ENCODE data around the gene ZNF674. TPM values are rescaled to one million over a fixed set of nuclear protein-coding genes. Genes with fewer than 3 reads are reported as not detected.

The ZNF674 gene
- total RNA-seq, 1 experiment from 2014 or later: 7.1 TPM

DNA sequence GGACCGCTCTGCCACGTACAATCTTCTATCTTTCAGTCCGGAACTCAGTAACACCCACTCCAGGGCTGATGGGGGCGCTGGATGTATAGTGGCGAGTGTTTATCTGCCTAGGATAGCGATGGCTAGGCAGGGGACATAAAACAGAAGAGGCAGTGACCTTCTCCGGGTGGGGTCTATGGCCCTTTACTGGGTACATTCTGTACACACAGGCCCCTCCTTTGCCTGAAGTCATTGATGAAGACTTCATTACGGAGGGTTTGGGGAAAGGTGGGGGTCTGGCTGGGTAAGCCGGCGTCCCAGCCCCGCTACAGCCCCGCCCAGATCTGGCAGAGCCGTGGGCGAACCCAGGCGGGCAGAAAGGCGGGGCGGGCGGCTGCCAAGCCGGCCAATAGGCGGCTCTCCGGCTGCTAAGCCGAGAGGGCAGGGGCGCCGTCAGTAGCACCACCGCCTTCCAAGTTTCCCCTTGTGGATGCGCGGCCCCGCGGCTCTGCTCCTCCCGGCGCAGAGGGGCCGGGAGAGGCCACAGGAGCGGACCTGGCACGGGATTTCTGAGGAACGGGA, 28.2 kb upstream of the ZNF674 start, which contains the start of gene CHST7:
Gene CHST7, plus strand, starts transcription at position 435 of the 561 bp plus-strand sequence. CDS start 167 bp downstream, outside the sequence.
- peaks cover 31% of the 10 kb centered on the region for H3K36me3 Mint-ChIP-seq (ENCODE audit: insufficient read depth, unreplicated experiment)
- TF ChIP-seq, protein P1, sequence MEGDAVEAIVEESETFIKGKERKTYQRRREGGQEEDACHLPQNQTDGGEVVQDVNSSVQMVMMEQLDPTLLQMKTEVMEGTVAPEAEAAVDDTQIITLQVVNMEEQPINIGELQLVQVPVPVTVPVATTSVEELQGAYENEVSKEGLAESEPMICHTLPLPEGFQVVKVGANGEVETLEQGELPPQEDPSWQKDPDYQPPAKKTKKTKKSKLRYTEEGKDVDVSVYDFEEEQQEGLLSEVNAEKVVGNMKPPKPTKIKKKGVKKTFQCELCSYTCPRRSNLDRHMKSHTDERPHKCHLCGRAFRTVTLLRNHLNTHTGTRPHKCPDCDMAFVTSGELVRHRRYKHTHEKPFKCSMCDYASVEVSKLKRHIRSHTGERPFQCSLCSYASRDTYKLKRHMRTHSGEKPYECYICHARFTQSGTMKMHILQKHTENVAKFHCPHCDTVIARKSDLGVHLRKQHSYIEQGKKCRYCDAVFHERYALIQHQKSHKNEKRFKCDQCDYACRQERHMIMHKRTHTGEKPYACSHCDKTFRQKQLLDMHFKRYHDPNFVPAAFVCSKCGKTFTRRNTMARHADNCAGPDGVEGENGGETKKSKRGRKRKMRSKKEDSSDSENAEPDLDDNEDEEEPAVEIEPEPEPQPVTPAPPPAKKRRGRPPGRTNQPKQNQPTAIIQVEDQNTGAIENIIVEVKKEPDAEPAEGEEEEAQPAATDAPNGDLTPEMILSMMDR (IDR thresholded peaks at IDR 0.05; ENCODE audit: unreplicated experiment): no peak
- H3K4me3 Mint-ChIP-seq (ENCODE audit: low read depth, unreplicated experiment): peak within 1 kb of the TSS; percentile 95
- peak within 1 kb of the TSS; percentile 39 for H3K27ac Mint-ChIP-seq (ENCODE audit: unreplicated experiment)
- BruUV-seq (replicated peaks): no TSS peak
- H3K9me3 Mint-ChIP-seq (ENCODE audit: low read depth, unreplicated experiment): no peaks in the 10 kb centered on the region
- H3K4me1 Mint-ChIP-seq (ENCODE audit: low read depth, unreplicated experiment): peaks cover 30% of the 10 kb centered on the region
- no peaks in the 10 kb centered on the region for H3K27me3 Mint-ChIP-seq (ENCODE audit: unreplicated experiment)
- CTCF ChIA-PET: no interaction called here
- peak; percentile 78 for DNase-seq
- intact Hi-C loops (cut with micrococcal nuclease; ENCODE audit: unreplicated experiment): no loop called here

DNA sequence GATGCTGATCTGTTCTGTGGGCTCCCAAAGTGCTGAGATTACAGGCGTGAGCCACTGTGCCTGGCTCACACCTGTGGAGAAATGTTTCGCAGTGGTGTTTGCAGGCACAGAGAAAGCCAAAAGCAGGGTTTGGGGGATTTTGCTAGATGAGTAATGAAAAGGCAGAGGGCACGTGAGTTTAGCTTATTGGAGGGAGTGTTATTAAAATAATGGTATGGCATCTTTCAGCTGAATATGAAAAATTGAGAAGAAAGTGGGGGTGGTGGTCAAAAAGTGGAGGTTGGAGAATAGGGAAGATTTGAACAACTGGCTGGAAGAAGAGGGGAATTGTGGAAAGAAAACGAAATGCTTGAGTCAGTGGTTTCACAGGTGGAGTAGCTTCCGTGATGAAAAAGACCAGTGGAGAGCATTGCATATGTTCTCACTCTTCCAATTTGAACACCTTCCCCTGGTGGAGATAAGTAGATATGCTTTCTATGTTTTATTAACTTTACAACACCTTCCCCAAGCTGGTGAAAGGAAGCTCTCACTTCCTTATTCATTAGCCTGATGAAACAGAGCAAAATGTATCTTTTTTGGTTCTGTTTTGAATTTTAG, 27.2 kb upstream of the ZNF674 start:
- Mint-ChIP-seq H3K27me3 (ENCODE audit: unreplicated experiment) (no peaks in the 10 kb centered on the region), H3K36me3 (ENCODE audit: insufficient read depth, unreplicated experiment) (peaks cover 30% of the 10 kb centered on the region), H3K9me3 (ENCODE audit: low read depth, unreplicated experiment) (no peaks in the 10 kb centered on the region), H3K4me3 (ENCODE audit: low read depth, unreplicated experiment) (no peak overlapping the region), H3K27ac (ENCODE audit: unreplicated experiment) (no peak overlapping the region), H3K4me1 (ENCODE audit: low read depth, unreplicated experiment) (peaks cover 30% of the 10 kb centered on the region)
- no TSS peak for BruUV-seq (replicated peaks)
- TF ChIP-seq, protein P1 (IDR thresholded peaks at IDR 0.05; ENCODE audit: unreplicated experiment): no peak
- no peak for DNase-seq
- intact Hi-C loops (cut with micrococcal nuclease; ENCODE audit: unreplicated experiment): no loop called here
- CTCF ChIA-PET: interaction anchor here (0.6 kb wide), 1 partner anchor 802 kb away, joined by 4 read pairs; no protein-coding TSS in a partner anchor

DNA sequence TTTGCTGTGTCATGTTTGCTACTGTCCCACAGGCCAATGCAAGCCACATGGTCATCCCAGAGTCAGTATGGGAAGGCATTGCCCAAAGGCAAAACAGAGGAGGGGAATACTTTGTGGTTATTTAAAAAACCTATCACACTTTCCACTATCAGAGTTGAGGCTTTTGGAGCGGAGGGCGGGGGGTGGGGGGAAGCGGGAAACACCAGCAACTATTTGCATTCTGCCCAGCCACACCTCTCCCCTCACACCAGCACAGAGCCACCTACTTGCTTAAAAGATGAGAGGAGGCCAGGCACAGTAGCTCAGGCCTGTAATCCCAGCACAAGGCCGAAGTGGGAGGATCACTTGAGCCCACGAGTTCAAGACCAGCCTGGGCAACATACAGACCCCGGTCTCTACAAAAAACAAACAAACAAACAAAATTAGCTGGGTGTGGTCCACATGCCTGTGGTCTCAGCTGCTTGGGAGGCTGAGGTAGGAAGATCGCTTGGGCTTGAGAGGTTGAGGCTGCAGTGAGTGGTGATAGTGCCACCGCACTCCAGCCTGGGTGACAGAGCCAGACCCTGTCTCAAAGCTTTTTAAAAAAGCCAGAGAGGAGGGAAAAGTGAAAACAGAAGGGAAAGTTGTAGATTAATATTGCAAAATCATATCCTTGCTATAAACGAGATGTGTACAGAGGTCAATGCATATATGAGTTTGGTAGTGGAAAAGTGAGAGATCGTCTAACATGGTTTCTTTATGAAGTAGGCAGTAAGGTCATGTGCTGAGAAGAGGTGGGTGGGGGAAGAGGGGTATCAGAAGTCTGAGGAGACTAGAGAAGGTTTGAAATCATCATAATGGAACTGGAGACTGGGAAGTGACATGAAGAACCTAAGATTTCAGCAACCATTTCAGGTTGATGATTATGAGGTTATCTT, 26.5 kb upstream of the ZNF674 start:
- TF ChIP-seq, protein P1 (IDR thresholded peaks at IDR 0.05; ENCODE audit: unreplicated experiment): no peak
- CTCF ChIA-PET: interaction anchor here (0.6 kb wide), 1 partner anchor 802 kb away, joined by 4 read pairs; no protein-coding TSS in a partner anchor
- Mint-ChIP-seq H3K27me3 (ENCODE audit: unreplicated experiment) (no peaks in the 10 kb centered on the region), H3K27ac (ENCODE audit: unreplicated experiment) (no peak overlapping the region), H3K4me3 (ENCODE audit: low read depth, unreplicated experiment) (no peak overlapping the region), H3K4me1 (ENCODE audit: low read depth, unreplicated experiment) (peaks cover 28% of the 10 kb centered on the region), H3K9me3 (ENCODE audit: low read depth, unreplicated experiment) (no peaks in the 10 kb centered on the region), H3K36me3 (ENCODE audit: insufficient read depth, unreplicated experiment) (peaks cover 29% of the 10 kb centered on the region)
- no peak for DNase-seq
- intact Hi-C loops (cut with micrococcal nuclease; ENCODE audit: unreplicated experiment): no loop called here
- no TSS peak for BruUV-seq (replicated peaks)

DNA sequence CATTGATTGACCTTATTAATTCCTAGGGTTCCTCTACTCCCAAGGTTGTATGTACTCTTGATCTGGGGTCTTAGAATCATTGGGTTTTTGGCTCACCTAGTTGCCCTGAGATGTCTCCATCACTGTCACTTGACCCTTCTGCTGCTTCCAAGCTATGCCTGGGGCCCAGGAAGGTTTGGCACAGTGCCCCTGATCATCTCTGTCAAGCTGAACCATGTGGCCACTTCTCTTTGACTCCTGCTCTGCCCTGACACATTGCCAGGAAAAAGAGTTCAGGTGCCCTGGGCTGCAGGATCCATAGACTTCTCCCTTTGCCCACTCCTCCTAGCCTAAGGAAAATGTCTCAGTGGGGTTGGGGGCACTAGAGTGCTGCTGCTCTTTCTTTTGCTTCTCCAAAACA, 24.4 kb upstream of the ZNF674 start:
- no peaks in the 10 kb centered on the region for H3K9me3 Mint-ChIP-seq (ENCODE audit: low read depth, unreplicated experiment)

More for the DNA sequence above, 24.4 kb upstream of the ZNF674 start:
- DNase-seq: no peak
- CTCF ChIA-PET: interaction anchor here (0.7 kb wide), 2 partner anchors 530 to 918 kb away, joined by 3 read pairs; no protein-coding TSS in a partner anchor
- no TSS peak for BruUV-seq (replicated peaks)
- no peaks in the 10 kb centered on the region for H3K27me3 Mint-ChIP-seq (ENCODE audit: unreplicated experiment)
- H3K4me1 Mint-ChIP-seq (ENCODE audit: low read depth, unreplicated experiment): peaks cover 14% of the 10 kb centered on the region
- H3K36me3 Mint-ChIP-seq (ENCODE audit: insufficient read depth, unreplicated experiment): peaks cover 15% of the 10 kb centered on the region
- intact Hi-C loops (cut with micrococcal nuclease; ENCODE audit: unreplicated experiment): no loop called here
- no peak overlapping the region for H3K27ac Mint-ChIP-seq (ENCODE audit: unreplicated experiment)
- TF ChIP-seq, protein P1 (IDR thresholded peaks at IDR 0.05; ENCODE audit: unreplicated experiment): no peak
- H3K4me3 Mint-ChIP-seq (ENCODE audit: low read depth, unreplicated experiment): no peak overlapping the region
